ENCODE data around the gene DDA1. TPM values are rescaled to one million over a fixed set of nuclear protein-coding genes. Genes with fewer than 3 reads are reported as not detected.

The DDA1 gene
- total RNA-seq, 1 donor from 2014 or later, result 45.6 TPM

DNA sequence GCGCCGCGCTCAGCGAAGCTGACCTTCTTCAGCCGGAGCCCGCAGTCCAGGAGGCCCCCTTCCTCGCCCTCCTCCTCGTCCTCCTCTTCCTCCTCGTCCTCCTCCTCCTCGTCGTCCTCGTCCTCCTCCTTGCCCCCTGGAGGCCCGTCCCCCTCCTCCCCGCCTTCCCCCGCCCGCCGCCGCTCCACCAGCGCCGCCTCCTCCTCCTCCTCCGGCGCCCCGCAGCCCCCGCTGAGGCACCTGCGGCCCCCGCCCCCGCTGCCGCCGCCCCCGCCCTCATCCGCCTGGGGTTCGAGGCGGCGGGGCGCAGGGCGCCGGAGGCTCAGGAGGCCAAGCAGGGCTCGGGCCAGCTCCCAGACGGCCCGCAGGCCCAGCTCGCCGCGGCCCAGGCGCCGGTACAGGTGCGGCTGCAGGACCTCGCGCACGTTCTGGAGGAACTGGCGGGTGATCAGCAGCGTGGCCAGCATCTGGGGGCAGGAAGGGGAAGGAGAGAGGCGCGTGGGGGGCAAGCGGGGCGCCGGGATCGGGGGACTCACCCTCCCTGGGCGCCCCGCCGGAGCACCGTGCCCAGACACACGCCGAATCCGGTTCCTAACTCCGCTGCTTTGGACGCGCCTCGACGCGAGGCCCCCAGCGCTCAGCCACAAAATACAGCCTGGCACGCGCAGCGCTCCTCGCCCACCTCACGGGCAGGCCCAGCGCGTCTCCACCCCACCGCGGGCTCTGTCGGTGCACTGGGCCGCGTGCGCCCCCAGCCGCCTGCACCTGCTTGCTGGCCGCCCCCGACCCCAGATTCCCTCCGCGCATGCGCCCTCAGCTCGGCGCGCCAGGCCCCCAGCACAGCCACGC lies 19.4 kb downstream of the DDA1 start:
- DNase-seq (ENCODE audit: low spot score), result no peak

DNA sequence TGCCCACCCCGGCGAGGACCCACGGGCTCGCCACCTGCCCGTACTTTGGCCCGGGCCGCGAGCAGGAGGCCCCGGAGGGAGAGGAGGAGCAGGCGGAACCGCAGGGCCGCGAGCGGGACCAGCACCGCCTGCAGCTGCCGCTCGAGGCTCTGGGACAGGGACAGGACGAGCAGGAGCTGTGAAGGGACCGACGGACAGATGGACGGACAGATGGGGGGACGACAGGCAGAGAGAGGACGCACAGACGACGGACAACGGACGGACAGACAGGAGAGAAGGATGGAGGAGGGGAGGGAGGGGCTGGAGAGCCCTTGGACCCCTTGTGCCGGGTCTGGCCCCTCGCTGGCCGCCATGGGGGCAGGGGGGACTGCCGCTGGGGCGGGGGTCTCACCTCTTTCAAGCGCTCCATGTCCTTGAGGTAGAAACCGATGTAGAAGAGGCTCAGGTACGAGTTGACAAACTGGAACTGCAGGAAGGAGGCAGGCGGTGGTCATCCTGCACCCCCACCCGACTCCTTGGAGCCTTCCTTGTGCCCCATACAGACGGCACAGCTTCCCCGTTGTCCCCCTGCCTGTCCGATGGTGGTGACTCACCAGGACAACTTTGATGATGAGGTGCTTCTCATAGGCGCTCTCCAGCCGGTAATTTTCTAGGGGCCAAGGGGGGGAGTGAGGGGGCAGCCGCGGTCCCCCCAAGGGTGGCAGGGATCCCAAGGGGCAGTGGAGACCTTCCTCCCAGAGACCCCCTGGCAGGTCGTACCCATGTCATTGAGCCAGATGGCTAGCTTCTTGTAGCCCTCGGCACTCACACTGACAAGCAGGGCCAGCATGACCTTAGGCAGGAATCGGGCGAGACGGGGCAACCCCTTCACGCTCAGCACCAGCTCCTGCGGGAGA lies 20.3 kb downstream of the DDA1 start:
- DNase-seq (ENCODE audit: low spot score), result no peak

- no peak for DNase-seq (ENCODE audit: low spot score)
Measured at GRCh38 chr19:17330262-17331044, 21.1 kb downstream of the DDA1 start.

DNA sequence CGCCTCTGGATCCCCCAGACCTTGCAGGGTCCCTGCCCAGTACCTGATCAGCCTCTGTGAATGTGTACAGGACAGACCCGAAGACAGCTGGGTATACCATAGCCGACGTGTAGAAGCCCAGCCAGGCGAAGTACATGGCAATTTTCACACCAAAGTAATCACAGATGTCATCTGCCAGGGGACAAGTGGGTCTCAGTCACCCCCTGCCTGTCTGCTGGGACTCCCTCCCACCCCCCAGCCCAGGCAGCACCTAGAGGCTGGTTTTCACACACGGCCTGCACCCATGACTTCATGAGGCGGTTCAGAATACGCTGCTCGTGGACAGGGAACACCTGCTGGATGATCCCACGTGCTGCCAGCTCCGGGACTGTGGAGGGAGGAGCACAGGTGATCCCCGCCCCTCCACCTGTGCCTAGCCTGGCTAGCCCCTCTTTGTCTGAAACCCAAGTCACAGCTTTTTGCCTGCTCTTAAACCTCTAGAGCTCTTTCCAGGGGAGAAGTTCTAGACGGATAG lies 21.7 kb downstream of the DDA1 start:
- no peak for DNase-seq (ENCODE audit: low spot score)

DNA sequence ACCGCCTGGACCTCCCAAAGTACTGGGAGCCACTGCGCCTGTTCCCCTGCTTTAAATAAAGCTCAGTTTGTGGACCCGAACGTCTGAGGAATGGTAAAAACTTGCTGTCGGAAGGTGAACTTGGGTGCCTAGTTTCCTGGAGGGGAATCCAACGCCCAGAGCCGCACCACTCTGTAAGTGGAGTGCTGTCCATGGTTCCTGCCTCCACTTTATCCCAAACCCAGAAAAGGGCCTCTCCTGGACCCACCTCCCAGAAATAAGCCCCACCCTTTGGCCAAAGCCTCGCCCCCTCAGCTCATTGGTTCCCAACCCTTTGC lies 23.0 kb downstream of the DDA1 start:
- no peak for DNase-seq (ENCODE audit: low spot score)

DNA sequence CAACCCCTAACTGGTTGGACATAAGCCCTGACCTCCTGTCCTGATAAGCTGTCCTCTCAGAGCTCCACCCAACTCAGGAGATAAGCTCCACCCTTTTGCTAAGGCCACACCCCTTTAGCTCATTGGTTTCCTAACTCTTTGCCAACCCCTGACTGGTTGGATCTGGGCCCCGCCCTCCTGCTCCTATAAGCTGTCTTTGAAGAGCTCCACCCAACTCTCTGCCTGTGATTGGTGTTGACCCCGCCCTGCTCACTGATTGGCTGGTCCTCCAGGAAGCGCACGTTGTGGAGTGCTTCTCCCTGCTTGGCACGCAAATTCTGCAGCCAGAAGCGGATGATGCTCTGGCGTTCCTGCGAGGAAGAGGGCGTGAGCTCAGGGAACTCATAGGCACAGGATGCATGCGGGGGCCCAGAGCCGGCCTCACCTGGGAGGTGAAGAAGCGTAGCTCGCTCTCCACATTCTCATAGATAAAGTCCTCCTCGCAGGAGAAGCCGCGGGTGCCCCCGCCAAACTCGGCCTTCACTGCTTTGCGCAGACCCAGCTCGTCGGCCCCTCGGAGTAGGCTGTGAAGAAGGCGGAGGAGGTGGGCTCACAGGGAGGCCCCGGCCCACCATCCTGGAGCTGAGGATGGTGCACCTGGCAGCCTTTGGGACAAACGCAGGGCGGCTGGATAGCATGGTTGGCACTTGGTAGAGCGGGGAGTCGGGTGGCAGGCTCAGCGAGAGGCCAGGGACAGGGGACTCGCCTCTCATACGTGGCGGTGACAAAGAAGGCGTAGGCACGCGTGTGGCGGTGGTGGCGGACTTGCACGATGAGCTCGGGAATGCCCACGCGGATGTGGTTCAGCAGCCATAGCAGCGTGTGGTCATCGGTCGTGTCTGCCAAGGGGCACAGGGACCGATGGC lies 23.6 kb downstream of the DDA1 start:
- peak; percentile 81 for DNase-seq (ENCODE audit: low spot score)

DNA sequence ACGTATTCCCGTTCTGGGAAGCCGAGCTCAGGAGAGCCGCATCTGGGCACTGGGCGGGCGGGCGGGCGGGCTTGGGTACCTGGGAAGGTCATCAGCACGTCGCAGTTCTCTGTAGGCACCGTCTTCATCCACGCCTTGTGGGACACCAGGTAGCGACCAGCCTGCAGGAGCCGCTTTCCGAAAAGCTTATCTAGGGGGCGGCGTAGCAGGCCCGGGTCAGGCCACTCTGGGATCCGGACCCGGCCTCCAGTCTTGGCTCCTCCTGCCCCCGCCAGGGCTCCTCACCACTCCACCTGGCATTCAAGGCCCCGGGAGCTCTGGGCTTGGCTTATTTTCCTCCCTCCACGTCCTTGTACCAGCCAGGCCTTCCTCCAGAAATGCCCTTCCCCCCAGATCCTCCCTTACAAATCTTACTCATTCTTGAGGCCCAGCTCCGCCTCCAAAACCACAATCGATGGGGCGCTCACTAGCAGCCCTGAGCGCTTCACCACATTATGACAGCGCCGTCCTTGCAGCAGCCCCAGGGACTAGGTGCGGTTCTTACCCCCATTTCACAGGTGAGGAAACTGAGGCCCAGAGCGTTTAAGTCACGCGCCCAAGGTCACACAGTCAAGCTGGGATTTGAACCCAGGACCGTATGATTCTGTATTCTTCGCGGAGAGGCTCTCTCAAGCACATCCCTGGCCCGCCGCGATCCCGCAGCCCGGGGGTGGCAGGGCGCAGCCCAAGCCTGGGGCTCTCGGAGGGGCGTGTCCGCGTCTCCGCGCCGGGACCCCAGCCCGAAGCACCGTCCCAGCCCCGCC lies 24.4 kb downstream of the DDA1 start:
- DNase-seq (ENCODE audit: low spot score), result peak; percentile 89

DNA sequence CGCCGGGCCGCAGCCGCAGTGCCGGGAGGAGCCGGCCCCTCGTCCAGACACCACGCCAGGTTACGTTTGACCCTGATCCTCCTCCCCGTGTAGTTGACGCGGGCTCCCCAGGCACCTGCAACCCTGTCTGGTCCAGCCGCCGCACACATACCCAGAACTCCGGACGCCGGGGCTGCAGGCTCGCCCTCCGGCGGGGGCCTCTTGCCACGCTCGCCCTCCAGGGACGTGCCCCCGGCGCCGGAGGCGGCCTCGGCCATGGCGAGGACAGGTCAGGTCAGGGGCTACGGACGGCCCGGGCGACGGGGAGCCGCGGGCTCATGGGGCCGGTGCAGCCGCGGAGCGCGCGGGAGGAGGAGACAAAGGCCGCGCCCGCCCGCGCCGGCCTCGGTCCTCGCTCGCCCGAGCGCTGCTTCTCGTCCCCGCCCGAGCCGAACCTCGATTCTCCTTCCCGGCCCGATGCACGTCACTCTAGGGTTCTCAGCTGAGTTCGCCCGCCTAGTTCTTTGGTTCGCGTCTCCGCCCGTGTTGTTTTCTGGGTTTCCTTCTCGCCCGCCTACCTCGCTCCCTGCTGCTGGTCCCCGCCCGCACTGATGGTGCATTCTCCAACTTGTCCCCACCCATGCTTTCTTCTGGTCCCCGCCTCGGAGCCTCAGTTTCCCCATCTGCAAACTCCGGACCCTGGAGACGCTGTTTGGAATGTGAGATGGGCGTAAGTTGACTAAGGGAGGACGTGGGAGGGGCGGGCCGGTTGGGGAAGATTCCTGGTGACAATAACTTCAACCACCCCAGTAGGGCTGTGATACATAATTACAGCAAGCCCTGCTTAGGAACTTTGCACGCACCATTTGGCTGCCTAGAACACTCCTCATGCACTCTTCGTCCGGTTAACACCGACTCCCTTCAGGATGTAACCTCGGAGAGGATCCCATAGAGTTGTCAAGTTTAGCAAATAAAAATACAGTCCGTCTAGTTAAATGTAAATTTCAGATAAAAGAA lies 25.3 kb downstream of the DDA1 start, which contains the start of gene ANO8:
ANO8 (minus strand) TSS at position 442 of the 996 bp plus-strand sequence; CDS start at position 257, 185 bp downstream.
- peak; percentile 97 for DNase-seq (ENCODE audit: low spot score)

DNA sequence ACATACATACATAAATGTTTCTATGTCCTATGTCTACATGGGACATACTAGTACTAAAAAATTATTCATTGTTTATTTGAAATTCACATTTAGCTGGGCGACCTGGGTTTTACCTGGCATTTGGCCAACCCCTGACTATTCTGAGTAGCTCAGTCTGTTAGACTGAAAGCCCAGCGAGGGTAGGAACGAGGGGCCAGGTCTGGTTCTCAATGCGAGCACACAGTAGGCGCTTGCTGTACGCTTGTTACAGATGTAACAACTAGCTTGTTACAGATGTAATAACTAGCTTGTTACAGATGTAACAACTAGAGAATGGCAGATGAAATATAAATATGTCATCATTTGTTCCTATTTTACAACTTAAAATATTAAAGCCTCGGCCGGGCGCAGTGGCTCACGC lies 26.2 kb downstream of the DDA1 start:
- DNase-seq (ENCODE audit: low spot score), result no peak

DNA sequence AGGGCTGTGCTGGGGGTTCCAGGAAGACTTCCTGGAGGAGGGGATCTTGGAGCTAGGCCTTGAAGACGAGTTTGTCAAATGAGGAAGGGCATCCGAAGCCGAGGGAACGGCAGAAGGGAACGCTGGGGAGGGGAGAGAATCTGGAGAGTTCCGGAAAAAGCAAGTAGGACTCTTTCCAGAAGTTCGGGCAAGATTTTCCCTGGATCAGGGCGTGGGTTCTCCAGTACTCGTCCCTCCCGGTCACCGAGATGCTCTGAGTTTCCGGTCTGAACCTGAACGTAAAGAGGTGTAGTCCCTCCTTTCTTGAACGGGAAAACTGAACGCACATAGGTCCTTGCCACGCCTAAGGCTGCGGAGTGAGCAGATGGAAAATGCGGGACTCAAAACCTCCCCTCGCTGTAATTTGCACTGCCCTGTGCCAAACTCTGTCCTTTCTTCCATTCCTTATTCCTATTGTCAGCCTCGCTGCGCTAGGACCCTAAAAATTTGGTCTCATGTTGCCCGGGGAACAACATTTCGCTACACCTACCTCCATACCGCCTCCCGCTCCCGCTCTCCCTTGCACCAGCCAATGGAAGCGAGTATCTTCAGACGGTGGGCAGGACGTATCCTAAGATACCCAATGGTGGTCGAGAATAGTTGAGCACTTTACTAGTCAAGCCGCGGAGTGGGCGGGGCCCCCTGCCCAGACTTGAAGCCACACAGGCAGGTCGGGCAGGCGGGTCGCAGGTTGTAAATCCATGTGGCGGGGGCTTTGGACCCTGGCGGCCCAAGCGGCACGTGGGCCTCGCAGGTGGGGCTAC lies 27.7 kb downstream of the DDA1 start, which contains the start of gene GTPBP3:
GTPBP3 (plus strand) TSS at position 682 of the 803 bp plus-strand sequence; CDS start at position 741, 59 bp downstream.
- DNase-seq (ENCODE audit: low spot score), result peak; percentile 95

GRCh38 chr19:17337675-17338432 lies 28.5 kb downstream of the DDA1 start:
- no peak for DNase-seq (ENCODE audit: low spot score)

- no peak for DNase-seq (ENCODE audit: low spot score)
Measured at GRCh38 chr19:17338433-17339078, 29.2 kb downstream of the DDA1 start.

- no peak for DNase-seq (ENCODE audit: low spot score)
Measured at GRCh38 chr19:17339088-17339741, 29.9 kb downstream of the DDA1 start.

DNA sequence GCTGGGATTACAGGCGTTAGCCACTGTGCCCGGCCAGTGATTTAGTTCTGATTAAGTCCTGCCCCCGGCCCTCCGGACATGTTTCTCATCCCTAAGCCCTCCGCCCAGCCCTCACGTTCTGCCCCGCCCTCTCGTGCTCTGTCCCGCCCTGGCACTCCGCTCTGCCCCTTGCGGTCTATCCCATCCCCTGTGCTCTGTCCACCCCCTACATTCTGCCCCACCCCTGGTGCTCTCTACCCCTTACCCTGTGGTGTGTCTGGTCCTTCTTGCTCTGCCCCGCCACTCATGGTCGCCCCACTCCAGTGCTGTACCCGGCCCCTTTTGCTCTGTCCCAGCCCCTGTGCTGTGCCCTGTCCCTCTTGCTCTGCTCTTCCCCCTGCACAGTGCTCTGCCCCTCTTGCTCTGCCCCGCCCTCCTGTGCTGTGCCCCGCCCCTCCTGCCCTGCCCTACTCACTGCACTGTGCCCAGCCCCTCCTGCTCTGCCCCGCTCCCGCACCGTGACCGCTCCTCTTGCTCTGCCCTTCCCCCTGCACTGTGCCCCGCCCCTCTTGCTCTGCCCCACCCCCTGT lies 31.0 kb downstream of the DDA1 start:
- no peak for DNase-seq (ENCODE audit: low spot score)

DNA sequence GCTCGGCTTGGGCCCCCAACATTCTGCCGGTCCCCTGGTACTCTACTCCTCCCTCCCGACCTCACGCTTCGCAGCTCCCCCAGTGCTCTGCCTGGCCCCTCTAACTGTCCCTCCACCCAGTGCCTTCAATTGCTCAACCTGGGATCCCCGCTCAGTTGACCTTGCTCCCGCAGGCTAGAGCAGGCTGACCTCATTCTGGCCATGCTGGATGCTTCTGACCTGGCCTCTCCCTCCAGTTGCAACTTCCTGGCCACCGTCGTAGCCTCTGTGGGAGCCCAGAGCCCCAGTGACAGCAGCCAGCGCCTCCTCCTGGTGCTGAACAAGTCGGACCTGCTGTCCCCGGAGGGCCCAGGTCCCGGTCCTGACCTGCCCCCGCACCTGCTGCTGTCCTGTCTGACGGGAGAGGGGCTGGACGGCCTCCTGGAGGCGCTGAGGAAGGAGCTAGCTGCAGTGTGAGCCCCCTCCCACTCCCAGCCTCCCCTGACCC lies 31.6 kb downstream of the DDA1 start:
- DNase-seq (ENCODE audit: low spot score), result no peak
